Cerebellar cortex (tissue), 1 donor: Measurements from ENCODE around the gene AMMECR1.

Source experiments
- DNase-seq: peaks from one replicate; pipeline ENCODE4 v3.0.0-alpha.2; 2015; ENCODE audit warnings: low spot score

AMMECR1 gene

DNA sequence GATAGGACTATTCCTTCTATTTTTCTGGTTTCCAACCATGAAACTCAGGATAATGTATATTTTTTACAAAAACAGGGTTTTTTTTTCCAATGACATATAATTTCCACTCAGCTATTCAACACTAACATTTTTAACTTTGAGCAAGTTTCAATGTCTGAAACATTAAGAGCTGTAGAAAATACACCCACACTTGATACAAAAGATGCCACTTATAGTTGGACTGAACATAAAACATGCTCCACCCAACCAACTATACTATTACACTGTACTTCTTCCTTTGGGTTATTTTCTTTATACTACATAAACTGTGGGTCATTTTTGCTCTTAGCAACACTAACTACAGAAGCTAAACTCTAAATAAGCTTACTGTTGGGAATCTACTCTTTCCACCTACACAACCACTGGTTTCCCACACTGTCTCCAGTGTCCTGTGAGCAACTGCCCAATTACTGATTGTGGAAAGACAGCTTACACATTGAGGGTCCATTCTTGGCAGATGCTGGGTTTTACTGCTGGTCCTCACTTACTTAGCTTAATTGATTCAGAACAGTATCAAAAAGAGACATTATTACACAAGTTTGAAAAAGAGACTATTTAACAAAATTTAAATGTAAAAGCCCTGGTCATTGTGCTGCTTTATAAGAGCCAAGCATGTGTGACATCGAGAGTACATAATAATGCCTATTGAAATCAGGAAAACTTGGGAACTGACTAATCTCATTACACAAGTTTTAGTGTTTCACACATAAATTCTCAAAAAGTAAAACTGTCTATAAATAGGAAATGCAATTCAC is 6.3 kb downstream of the AMMECR1 start:
- DNase-seq, result no peak

DNA sequence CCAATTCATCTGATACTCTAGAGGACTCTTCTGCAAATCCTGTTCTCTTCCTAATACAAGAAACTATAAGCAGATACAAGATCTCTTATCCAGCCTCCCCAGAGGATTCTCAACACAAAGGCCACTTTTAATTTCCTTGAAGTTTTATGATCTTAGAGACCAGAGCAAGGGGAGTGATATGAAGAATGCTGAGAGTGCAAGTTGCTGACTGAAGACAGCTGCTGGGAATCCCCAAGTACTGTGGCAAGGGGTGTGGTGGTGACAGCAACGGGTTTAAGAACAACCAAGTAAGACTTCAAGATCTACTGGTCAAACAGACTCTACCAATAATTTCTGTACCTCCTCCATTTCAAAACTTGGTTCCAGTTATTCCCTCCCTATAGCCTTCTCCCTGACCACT is 7.0 kb downstream of the AMMECR1 start:
- no peak for DNase-seq

DNA sequence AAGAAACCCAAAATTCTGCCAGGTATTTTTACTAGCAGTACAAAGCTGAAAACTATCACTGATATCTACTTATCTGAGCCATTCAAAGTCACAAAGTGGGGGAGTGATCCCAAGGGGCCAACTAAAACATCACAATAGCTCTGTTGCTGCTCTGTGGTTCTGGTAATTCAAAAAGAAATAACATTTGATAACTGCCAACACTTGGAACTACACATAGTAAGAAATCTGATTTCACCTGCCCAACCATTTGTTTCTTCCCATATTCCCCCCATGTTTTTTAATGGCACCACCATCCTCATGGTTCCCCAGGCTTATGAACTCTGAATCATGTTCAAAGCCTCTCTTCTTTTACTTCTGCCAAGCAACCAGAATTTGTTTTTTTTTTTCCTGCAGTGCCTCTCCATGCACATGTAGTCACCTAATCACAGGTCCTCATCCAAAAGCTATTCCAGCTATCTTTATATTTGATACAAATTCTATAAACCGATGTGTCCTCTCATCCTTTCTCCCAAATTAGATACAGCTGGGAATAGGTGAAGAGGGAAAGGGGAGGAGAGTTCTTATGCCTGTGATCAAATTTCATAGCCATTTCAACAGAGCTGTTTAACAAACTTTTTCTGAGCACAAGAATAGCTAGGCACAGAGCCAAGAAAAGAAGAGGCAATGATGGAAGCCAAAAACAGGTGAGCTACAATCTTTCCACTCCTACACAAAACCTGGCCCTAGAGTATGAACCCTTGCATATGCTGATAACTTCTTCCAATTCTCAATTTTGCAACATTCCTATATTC is 7.7 kb downstream of the AMMECR1 start:
- DNase-seq, result no peak

DNA sequence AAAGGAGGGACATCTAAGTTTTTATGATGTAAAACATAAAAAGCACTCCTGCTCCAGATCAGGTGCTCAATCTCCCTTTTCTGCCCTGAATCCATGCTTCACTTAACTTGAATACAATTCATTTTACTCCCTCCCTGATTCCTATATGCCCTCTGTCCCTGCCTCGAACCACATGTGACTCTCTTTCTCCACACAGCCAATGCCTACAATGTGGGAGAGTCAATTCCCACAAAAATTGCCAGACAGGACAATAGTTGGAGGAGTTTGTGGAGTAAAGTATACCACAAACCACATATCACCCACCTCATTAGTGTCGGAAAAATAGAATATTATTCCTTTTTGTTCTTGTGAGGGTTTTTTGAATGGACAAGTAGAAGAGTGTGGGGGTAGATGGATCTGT is 9.7 kb downstream of the AMMECR1 start:
- no peak for DNase-seq

- no peak for DNase-seq
Measured at GRCh38 chrX:110304884-110305283, 13.0 kb downstream of the AMMECR1 start.

- DNase-seq, result no peak
Measured at GRCh38 chrX:110304371-110304770, 13.5 kb downstream of the AMMECR1 start.

- DNase-seq, result no peak
Measured at GRCh38 chrX:110302975-110303374, 14.9 kb downstream of the AMMECR1 start.

- DNase-seq, result no peak
Measured at GRCh38 chrX:110301194-110301593, 16.7 kb downstream of the AMMECR1 start.

DNA sequence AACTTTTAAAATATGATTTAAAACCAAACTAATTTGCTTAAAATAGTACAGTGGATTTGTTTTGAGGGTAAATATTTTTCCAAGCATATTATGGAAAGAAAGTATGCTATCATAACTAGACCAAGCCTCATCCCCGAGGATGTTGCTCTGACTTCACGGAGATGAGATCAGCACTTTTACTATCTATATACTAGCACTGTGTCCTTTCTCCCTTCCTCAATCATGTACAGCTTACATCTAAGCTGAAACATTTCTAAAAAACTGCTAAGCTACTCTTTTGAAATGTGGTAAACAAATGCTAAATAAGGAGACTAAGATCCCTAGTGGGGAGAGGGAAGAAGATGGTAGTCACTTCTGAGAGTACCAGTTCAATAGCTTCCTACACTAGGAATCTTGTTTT is 23.8 kb downstream of the AMMECR1 start:
- DNase-seq, result no peak

DNA sequence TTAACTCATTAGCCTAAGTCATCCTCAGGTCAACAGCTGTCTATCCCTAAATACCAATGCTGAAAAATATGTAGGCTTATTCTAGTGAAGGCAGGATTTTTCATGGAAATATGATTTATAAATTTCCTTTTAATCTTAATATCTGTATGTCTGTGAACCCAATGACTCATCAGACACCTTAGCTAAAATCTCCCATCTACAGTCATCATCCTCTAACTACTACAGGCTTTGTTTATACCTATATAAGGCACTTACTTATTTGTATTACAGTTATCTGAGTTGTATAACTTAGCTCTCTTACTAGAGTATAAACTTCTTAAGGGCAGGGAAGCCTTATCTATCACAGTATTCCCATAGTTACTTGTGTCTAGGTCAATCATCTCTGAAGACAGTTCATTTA is 24.2 kb downstream of the AMMECR1 start:
- no peak for DNase-seq

DNA sequence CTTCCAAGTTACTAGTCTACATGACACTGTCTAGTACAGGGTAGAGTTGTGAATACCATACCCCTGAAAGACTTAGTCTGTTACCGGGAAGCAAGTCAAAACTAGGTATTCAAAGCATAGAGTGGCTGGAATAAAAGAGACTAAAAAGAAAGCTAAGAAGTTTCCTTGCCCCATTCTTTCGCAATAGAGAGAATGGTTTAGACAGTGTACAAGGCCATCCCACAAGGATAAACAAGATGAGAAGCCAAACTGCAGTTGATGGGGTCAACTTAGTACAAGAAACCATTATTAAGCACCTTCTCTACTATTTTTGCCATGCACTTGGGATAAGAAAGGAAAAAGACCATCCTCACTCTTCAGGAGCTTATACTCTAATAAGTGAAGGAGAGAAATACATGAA is 30.3 kb downstream of the AMMECR1 start:
- no peak for DNase-seq

- no peak for DNase-seq
Measured at GRCh38 chrX:110286106-110286505, 31.8 kb downstream of the AMMECR1 start.

DNA sequence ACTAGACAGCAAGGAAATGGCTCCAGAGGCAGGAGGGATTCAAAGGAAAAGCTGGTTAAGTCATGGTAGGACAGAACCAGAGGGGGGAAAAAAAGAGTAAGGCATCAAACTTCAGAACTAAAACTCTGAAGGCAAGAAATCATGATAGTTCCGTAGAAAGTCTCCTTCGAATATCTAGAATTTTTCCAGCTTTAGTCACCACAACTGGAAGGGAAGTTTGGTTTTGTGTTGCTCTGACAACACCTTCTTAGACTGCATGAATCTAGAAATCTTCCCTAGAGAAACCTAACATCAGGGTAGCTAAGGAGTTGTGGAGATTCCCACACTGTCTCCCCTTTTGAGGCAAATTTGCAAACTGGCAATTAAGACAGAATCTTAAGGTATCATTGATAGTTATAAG is 33.7 kb downstream of the AMMECR1 start:
- DNase-seq, result no peak

- no peak for DNase-seq
Measured at GRCh38 chrX:110282922-110283321, 35.0 kb downstream of the AMMECR1 start.

DNA sequence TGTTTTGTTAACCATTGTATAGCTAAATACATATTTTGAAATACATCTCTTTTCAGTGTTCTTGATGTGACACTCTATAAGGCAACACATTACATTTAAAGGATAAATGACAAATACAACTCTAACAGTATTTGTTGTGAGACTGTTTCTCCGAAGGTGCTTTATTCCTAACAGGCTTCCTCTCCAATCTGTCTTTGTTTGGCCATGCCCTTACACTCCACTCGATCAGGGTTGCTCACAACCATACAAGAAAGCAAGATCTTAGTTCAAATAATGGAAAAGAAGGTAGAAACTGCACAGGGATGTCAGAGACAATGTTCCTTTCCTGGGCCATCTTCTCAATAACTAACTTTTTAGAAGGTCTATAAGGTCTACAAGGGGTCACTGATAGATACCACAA is 36.5 kb downstream of the AMMECR1 start:
- no peak for DNase-seq

DNA sequence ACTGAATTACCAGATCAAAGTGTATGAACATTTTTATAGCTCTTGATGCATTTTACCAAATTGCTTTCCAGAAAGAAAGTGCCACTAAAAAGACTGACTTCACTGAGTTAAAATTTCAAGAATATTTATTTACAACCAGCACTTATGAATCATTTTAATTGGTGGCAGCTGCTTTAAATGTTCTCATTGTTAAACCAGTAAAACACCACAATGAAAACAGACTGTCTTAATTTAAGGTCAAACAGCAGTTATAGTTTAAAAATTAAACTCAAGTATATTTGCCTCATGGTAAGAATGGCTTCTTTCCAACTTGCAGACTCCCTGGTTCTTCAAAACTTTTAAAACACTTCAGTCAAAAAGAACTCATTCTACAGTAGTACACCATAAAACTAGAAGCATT is 36.9 kb downstream of the AMMECR1 start:
- DNase-seq, result no peak

DNA sequence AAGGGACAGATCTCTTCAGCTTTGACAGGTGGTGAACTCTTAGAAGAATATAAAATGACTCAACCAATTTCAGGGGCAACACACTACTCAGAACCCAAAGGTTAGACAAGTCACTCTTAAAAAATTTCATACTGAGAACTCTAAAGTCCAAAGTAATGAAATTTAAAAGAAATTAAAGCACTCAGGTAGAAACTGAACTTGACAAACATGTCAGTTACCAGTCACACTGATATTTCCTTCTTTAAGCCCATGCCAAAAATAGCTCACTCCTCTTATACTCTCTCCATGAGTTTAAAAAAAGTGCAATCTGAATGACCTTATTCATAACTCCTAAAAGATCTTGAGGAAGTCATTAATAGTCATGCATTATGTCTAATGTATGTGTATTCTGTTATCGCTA is 40.3 kb downstream of the AMMECR1 start:
- DNase-seq, result no peak

GRCh38 chrX:110276778-110277177 is 41.1 kb downstream of the AMMECR1 start:
- DNase-seq, result no peak

GRCh38 chrX:110268886-110269285 is 49.0 kb downstream of the AMMECR1 start:
- no peak for DNase-seq

DNA sequence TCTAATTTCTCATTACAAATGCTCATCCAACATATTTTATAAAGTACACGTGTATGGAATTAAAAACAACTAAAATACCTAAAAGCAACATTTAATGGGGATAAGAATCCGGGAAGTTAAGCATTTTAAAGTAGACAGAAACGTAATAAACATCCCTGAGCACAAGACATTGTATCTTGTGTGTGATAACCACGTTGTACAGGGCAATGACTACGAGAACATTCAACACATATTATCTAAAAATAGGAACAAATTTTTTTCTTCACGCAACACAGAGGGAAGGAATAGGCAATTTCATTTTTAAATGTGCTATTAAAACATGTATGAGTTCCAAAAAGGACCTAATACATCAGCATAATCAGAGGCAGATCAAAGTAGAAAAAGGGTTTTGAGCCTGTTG is 49.5 kb downstream of the AMMECR1 start:
- DNase-seq, result no peak

GRCh38 chrX:110267874-110268273 is 50.0 kb downstream of the AMMECR1 start:
- no peak for DNase-seq

DNA sequence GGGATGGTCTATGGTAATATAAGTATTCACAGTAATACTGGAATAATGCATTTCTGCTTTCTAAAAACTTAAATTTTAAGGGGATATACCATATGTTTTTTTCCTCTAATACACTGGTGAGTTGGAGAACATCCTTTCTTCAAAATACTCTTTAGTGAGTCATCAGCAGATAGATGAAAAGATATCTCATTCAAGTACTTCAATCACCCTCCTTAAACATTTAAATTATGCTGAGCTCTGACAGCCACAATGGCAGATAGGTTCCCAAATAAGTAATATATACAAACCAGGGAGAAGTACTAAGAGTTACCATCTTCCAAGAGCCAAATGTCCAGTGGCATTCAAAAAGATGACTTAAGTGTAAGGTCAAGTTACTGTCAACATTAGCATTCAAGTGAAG is 52.2 kb downstream of the AMMECR1 start:
- no peak for DNase-seq

- DNase-seq, result no peak
Measured at GRCh38 chrX:110259117-110259516, 58.8 kb downstream of the AMMECR1 start.

DNA sequence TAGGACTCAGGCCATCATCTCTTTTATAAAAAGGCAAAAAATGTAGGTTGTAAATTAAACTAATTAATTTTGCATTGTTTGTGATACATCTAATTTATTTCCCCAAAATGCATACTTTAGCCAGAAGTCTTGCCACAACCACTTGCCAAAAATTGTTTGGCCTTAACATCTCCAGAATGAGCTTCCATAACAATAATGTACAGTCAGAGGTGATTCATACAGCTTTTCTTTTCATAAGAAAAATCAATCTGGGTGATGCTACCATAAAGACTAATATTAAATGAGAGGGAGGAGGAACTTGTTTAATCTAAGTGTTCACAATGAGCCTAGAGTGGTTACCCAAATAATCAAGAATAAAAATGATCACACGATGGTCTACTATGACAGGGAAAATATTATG is 59.3 kb downstream of the AMMECR1 start:
- DNase-seq, result no peak
